Measurements from ENCODE around the gene FZR1. TPM values are rescaled to one million over a fixed set of nuclear protein-coding genes. Genes with fewer than 3 reads are reported as not detected.

FZR1 gene
- total RNA-seq, 2 experiments from 2014 or later, result 61.2 to 65.3 TPM

GRCh38 chr19:3462991-3463713, 43.0 kb upstream of the FZR1 start:
- no peaks in the 10 kb centered on the region for H3K9me2 ChIP-seq (ENCODE audit: insufficient read depth, low read length)
- no peaks in the 10 kb centered on the region for H3K9me3 ChIP-seq (ENCODE audit: low read length)
- DNase-seq (ENCODE audit: low spot score), result no peak
- H3K36me3 ChIP-seq (ENCODE audit: insufficient read depth, low read length), result no peaks in the 10 kb centered on the region
- H4K20me1 ChIP-seq (ENCODE audit: insufficient read depth, low read length), result no peaks in the 10 kb centered on the region
- POLR2A ChIA-PET, result no interaction called here
- H3K27ac ChIP-seq (ENCODE audit: low read depth, low read length, poor library complexity, severe bottlenecking), result no peak overlapping the region
- H3K4me1 ChIP-seq (ENCODE audit: insufficient read depth, low read length, poor library complexity, severe bottlenecking), result no peaks in the 10 kb centered on the region
- intact Hi-C loops (cut with micrococcal nuclease; ENCODE audit: unreplicated experiment), result no loop called here
- no peak overlapping the region for H3K4me2 ChIP-seq (ENCODE audit: low read length)
- BruUV-seq (replicated peaks), result no TSS peak
- TF ChIP-seq CTCF (conservative IDR thresholded peaks at IDR 0.05; ENCODE audit: low read length) (no peak), EZH2phosphoT487 (IDR thresholded peaks at IDR 0.05; ENCODE audit: borderline replicate concordance, low read depth, low read length) (no peak)
- H2AFZ ChIP-seq (ENCODE audit: low read length), result no peak overlapping the region
- CTCF ChIA-PET (ENCODE audit: unreplicated experiment), result no interaction called here
- H3K79me2 ChIP-seq (ENCODE audit: insufficient read depth, low read depth, low read length), result no peaks in the 10 kb centered on the region
- no peak overlapping the region for H3K4me3 ChIP-seq (ENCODE audit: low read depth, low read length, poor library complexity, severe bottlenecking)

- H4K20me1 ChIP-seq (ENCODE audit: insufficient read depth, low read length), result no peaks in the 10 kb centered on the region
- no peak overlapping the region for H2AFZ ChIP-seq (ENCODE audit: low read length)
- CTCF ChIA-PET (ENCODE audit: unreplicated experiment), result no interaction called here
- no peaks in the 10 kb centered on the region for H3K36me3 ChIP-seq (ENCODE audit: insufficient read depth, low read length)
- POLR2A ChIA-PET, result no interaction called here
- no peak overlapping the region for H3K4me3 ChIP-seq (ENCODE audit: low read depth, low read length, poor library complexity, severe bottlenecking)
- no peaks in the 10 kb centered on the region for H3K79me2 ChIP-seq (ENCODE audit: insufficient read depth, low read depth, low read length)
- no peak overlapping the region for H3K27ac ChIP-seq (ENCODE audit: low read depth, low read length, poor library complexity, severe bottlenecking)
- no peaks in the 10 kb centered on the region for H3K9me3 ChIP-seq (ENCODE audit: low read length)
- no peaks in the 10 kb centered on the region for H3K9me2 ChIP-seq (ENCODE audit: insufficient read depth, low read length)
- no peaks in the 10 kb centered on the region for H3K4me1 ChIP-seq (ENCODE audit: insufficient read depth, low read length, poor library complexity, severe bottlenecking)
- TF ChIP-seq CTCF (conservative IDR thresholded peaks at IDR 0.05; ENCODE audit: low read length), result no peak
- no peak for TF ChIP-seq EZH2phosphoT487 (IDR thresholded peaks at IDR 0.05; ENCODE audit: borderline replicate concordance, low read depth, low read length)
- no peak overlapping the region for H3K4me2 ChIP-seq (ENCODE audit: low read length)
- BruUV-seq (replicated peaks), result no TSS peak
- DNase-seq (ENCODE audit: low spot score), result no peak
- intact Hi-C loops (cut with micrococcal nuclease; ENCODE audit: unreplicated experiment), result no loop called here
Measured at GRCh38 chr19:3463714-3464586, 42.2 kb upstream of the FZR1 start.

Measured in OCI-LY7 (cell line).